Fibroblast of villous mesenchyme (primary cell): Measurements from ENCODE around the gene DPYD. TPM values are rescaled to one million over a fixed set of nuclear protein-coding genes. Genes with fewer than 3 reads are reported as not detected.

ENCODE experiments used
- DNase-seq: peaks from one replicate; pipeline ENCODE4 v3.0.0-alpha.2; 2010; ENCODE audit warnings: low read depth
- H3K4me3 ChIP-seq: 2 replicates; pipeline ENCODE4 v1.5.1; 2011; ENCODE audit warnings: low read depth, mild to moderate bottlenecking, low read length
- total RNA-seq: library from RNA; depleted of rRNA; stranded (reverse); fragments of >200 nt; gene quantifications from 2 replicates; pipeline ENCODE4 v1.2.3, GENCODE V29; 2012
- TF ChIP-seq, protein P1 (sequence below): IDR thresholded peaks from 2 replicates; pipeline ENCODE4 v1.5.1; 2012; ENCODE audit warnings: low read depth, mild to moderate bottlenecking, low read length; ENCODE audit not compliant: insufficient read depth

The DPYD gene
- total RNA-seq, 1 donor = 48.4 TPM

DNA sequence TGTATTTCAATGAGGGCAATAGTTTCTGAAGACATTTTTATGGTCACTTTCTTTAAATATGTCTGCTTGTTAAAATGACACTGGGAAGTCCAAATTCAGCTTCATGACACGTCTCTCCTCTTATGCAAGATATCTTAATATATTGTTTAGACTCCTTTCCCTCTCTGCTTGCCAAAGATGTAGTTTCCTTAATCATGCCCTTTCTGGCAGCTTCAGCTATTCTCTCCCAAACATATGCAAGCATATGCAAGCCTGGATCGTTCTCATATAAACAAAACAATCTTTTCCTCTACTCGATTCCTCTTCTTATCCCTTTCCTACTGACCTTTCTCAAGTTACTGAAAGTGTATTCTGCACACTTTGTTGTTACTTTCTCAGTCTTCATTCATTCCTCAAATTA, 827.1 kb downstream of the DPYD start:
- TF ChIP-seq, protein P1, sequence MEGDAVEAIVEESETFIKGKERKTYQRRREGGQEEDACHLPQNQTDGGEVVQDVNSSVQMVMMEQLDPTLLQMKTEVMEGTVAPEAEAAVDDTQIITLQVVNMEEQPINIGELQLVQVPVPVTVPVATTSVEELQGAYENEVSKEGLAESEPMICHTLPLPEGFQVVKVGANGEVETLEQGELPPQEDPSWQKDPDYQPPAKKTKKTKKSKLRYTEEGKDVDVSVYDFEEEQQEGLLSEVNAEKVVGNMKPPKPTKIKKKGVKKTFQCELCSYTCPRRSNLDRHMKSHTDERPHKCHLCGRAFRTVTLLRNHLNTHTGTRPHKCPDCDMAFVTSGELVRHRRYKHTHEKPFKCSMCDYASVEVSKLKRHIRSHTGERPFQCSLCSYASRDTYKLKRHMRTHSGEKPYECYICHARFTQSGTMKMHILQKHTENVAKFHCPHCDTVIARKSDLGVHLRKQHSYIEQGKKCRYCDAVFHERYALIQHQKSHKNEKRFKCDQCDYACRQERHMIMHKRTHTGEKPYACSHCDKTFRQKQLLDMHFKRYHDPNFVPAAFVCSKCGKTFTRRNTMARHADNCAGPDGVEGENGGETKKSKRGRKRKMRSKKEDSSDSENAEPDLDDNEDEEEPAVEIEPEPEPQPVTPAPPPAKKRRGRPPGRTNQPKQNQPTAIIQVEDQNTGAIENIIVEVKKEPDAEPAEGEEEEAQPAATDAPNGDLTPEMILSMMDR = no peak
- H3K4me3 ChIP-seq = no peak overlapping the region
- peak; percentile 77 for DNase-seq

DNA sequence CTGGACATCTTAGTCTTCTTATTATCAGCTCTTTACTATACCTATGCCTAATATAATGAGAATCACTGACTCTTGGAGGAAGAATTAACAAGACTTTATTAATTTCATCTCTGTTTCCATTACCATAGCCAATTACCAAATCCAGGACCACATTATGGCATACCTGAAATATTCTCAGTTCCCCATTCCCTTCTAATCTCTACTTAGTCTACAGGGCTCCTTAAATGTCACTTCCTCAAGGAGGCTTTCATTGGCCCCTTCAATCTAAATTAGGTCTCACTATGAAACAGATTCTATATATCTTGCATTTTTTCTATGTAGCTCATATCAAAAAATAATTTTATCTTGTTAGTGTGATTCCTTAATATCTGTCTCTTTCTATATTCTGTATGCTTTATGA, 828.0 kb downstream of the DPYD start:
- H3K4me3 ChIP-seq = no peak overlapping the region
- DNase-seq = no peak
- TF ChIP-seq, protein P1 = no peak

DNA sequence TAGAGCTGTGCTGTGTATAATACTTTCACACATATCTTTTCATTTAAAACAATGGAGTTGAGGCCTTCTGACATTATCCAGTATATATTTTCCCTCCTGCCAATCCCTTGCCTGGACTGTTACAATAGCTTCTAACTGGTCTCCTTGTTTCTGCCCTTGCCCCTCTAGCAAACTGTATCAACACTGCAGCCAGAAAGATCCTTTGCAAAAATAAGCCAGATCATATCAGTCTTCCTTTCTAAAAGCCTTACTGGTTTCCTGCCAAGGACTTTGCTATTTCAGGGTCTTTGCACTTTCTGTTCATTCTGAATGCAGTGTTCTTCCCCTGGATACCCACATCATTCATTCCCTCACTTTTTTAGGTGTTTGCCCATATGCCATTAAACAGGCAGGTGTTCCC, 829.2 kb downstream of the DPYD start:
- no peak for DNase-seq
- TF ChIP-seq, protein P1 = no peak
- no peak overlapping the region for H3K4me3 ChIP-seq

DNA sequence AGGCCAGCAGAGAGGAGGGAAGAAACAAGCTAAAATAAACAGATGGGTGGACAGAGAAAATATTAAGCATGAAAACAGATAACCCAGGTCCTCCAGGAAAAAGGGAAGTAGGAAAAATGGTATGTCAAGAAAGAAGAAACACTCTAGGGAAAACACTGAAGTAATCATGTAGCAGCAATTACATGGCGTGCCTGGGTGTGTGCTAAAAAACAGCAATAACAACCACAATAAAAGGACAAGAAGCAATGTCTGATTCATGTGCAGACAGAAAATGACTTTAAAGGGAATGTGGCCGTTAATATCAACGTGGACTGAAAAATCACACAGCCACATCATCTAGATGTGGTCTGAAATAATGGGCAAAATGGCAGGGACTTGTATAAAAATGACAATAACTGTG, 829.6 kb downstream of the DPYD start:
- TF ChIP-seq, protein P1 = no peak
- no peak for DNase-seq
- no peak overlapping the region for H3K4me3 ChIP-seq

DNA sequence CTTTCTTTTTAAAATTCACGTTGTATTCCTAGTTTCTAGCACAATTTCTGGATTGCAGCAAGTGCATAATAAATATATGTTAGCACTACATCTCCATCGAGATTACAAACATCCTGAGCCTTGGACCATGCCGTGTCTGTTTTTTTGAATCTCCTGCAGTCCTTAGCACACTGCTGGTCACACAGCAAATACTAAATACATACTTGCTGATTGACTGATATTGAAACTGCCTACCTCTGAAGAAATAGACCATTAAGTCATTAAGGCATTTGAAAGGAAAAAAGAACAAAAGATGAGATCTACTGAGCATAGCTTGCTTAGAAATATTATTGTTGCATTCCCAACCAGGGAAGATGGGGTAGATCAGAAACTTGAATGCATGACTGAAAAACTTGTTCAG, 830.1 kb downstream of the DPYD start:
- no peak for DNase-seq
- no peak overlapping the region for H3K4me3 ChIP-seq
- TF ChIP-seq, protein P1 = no peak

DNA sequence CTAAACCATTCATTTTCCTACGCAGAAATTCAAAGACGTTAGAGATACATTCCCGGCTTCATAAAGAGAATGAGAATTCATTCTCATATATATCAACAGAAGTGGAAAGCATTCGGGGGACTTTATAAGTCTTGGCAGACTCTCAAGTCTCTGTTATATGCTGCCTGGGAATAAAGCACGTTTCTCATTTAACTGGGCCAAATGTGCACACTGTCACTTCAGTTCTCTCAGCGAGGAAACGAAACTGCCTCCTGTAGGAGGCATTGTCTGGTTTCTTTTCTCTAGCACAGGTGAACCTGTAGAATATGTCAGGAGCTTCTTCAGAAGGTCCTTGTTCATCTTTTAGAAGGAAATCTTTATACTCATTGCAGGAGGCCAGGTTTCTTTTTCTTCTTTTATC, 831.7 kb downstream of the DPYD start:
- H3K4me3 ChIP-seq = no peak overlapping the region
- TF ChIP-seq, protein P1 = no peak
- DNase-seq = no peak

DNA sequence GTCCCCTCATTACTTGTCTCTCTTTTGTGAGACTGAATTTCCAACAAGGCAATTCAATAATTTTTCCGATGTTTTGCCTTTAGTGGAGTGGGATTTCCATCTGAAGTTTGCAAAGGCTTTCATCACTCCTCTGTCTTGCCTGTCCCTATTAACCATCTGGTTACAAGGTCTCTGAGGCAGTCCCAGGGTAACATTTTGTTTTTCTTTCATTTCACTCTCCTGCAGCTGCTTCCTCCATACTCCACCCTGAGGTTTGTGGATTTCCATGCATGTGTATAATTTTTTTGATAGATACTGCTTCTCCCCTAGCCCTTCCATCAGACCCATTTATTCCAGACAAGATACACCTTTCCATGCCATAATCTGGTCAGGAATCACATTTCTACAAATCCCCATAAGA, 832.4 kb downstream of the DPYD start:
- TF ChIP-seq, protein P1 = no peak
- no peak for DNase-seq
- no peak overlapping the region for H3K4me3 ChIP-seq
